A549 treated with DMSO at 1 μM for 4 hours (cell line): Measurements from ENCODE around the gene RAB36. TPM values are rescaled to one million over a fixed set of nuclear protein-coding genes. Genes with fewer than 3 reads are reported as not detected.

Experiments used
- total RNA-seq: library from RNA; stranded (reverse); fragments of 200-300 nt; extraction: Qiagen RNA extraction; gene quantifications from 5 replicates; pipeline ENCODE4 v1.2.3, GENCODE V29; 2022; ENCODE audit warnings: low read depth

The RAB36 gene
- 7.0 to 8.3 TPM (median 7.8 TPM) in 5 replicates for total RNA-seq

DNA sequence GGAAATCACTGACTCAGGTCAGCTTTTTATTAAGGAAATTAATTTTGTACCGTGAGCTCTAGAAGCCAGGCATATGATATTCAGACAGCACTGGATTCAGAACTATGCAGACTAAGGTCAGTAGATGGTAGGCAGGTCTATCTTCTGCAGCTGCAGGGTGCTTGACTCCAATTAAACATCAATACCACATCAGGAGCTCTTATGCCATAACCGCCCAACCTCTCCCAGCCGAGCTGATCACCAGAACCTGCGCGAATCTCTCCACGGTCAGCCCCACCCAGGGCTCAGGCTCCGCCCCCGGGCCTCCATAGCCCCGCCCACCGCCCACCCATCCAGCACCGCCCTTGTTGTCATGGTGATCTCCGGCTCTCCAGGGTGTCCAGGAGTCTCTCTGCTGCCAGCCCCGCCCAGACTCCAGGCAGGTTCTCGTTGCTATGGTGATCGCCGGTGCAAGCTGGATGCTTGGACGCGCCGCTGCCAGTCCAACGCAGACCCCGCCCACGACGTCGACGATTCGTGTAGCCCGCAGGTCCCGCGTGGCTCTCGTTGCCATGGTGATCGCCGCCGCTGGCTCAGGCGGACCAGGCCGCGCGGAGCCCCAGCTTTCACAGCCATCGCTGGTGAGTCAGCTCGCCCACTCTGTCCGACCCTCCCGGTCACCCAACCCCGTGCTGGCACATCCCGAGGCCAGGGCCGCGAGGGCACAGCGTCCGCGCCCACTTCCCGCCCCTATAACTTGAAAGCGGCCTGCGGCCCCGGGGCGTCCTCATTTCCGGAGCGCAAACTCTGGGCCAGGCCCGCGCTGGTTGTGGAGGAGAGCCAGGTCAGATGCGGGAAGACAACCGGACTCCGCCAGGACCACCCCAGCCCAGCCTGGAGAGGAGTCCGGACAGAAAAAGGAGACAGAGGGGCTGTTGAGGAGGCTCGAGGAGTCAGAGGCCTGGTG is at the start of gene RAB36:
Gene RAB36, plus strand, starts transcription at position 546 of the 946 bp plus-strand sequence. CDS start 1,140 bp downstream, outside the sequence.

GRCh38 chr22:23180301-23180892 is 35.1 kb downstream of the RAB36 start, which contains the start of gene BCR:
Gene BCR, plus strand, starts transcription at chr22:23180509. Its CDS starts 452 bp downstream, at chr22:23180961.

Other genes starting within 250 kb of the RAB36 start
- gene GNAZ, start 75.0 kb upstream of the RAB36 start, total RNA-seq, result 1.7 to 2.9 TPM (median 2.2 TPM) in 5 replicates
- gene RSPH14, start 3.5 kb upstream of the RAB36 start, total RNA-seq, result 0.77 to 1.4 TPM (median 1.0 TPM) in 5 replicates
- gene BCR, start 35.0 kb downstream of the RAB36 start, total RNA-seq, result 13.3 to 16.6 TPM (median 14.0 TPM) in 5 replicates